ENCODE measurements around the gene EEF2. TPM values are rescaled to one million over a fixed set of nuclear protein-coding genes. Genes with fewer than 3 reads are reported as not detected.
A peak's percentile ranks its signal among the peaks of the same experiment; 100 is the strongest.
"Not testable (repeated sequence)": the region's sequence is repeated elsewhere in the genome, so short reads cannot be mapped to it uniquely, and the experiment has no call there.

Gene EEF2
- polyA plus RNA-seq, 12 donors, result 901 to 3,153 (median 2,321) TPM

DNA sequence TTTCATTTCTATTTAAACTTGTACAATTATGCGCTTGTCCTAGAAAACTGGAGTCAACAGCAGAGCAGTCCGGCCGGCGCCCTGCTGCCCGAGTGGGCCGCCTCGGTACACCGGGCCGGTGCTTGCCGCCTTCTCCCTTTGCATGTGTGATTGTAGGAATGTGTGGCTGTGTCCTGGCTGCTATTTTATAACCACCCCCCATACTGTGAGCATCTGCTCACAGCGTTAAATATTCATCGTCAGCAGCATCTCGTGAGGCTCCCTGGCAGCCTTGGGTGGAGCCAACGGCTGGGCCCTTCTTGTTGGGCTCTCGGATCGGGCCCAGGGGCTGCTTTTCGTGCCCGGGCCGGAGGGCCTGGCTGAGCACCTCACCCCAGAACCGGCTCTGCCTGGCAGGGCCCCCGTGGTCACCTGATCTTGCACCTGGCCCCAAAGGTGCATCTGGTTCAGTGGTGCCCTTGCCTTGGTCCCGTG lies 32.9 kb upstream of the EEF2 start:
- DNase-seq, result no peak

DNA sequence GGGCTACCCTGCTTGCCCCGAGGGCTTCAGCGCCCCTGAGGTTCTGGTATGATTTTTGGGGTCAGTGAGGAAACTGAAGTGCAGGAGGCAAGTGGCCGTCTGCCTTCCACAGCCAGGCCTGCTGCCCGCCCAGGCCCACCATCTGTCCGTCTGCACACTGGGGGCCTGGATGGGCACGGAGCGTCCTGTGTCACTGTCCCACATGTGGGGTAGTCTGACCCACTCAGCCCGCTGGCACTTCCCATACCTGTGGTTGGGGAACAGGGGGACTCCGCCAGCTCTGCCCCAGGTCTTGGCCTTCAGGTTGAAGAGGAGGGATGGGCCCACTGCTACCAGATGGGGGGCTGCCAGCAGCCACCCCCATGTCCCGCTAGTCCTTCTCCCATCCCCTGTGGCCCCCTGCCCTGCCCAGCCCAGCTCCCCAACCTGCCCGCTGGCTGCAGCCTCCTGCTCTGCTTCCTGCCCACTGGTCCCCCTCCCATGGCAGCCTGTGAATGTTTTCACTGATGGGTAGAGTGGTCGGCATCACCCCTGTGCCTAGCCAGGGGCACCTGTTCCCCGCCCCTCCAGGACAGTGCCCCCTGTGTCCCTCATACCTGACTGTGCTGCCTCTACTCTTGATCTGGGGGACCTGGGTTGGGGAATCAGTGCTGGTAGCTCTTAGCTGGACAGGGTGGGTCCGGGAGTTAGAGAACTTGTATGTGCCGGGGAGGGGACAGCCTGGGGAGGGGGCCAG lies 31.8 kb upstream of the EEF2 start:
- no peak for DNase-seq

DNA sequence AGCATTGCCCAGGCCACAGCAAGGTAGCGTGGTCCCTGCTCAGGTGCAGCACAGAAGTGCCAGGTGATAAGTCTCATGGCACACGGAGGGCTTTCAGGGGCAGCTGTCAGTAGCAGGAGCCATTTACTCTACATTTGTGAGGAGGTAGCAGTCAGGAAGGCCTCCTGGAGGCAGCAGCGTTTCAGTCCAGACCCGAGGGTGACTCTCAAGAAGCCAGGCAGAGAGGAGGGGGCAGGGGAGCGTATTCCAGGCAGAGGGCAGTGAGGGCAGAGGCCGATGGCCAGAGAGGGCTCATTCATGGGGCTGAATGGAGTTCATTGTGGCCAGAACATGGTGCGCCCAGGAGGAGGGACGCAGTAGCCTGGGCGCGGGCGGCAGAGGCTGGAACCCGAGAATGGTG lies 31.2 kb upstream of the EEF2 start:
- no peak for DNase-seq

DNA sequence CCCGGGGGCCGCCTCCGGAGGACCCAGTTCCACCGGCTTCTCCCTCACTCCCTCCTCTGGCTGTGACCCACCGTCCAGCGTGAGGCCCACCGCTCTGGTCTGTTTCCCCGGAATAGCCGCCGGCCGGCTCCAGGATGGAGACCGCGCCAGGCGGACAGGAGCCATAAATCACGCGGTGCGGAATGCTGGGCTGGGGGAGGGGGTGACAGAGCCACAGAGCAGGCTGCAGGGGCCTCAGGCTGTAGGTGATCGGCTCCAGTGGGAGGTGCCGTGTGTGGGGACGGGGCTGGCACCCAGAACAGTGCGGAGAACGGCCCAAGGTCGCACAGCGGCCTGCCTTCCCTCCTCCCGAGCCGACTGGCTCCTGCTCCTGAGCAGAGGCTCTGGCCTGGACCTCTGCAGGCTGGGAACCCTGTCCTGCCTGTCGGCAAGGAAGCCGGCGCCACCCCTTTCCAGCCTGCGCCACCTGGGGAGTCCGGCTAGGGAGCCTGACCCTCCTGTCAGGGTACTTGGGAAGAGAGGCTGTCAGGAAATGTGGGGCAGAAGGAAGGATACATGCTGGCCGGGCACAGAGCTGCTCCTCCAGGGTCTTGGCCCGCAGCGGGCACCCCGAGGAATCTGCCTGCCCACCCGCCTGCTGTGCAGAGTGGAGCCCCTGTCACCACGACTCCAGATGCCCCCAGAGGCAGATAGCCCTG lies 30.6 kb upstream of the EEF2 start:
- DNase-seq, result peak; percentile 41

DNA sequence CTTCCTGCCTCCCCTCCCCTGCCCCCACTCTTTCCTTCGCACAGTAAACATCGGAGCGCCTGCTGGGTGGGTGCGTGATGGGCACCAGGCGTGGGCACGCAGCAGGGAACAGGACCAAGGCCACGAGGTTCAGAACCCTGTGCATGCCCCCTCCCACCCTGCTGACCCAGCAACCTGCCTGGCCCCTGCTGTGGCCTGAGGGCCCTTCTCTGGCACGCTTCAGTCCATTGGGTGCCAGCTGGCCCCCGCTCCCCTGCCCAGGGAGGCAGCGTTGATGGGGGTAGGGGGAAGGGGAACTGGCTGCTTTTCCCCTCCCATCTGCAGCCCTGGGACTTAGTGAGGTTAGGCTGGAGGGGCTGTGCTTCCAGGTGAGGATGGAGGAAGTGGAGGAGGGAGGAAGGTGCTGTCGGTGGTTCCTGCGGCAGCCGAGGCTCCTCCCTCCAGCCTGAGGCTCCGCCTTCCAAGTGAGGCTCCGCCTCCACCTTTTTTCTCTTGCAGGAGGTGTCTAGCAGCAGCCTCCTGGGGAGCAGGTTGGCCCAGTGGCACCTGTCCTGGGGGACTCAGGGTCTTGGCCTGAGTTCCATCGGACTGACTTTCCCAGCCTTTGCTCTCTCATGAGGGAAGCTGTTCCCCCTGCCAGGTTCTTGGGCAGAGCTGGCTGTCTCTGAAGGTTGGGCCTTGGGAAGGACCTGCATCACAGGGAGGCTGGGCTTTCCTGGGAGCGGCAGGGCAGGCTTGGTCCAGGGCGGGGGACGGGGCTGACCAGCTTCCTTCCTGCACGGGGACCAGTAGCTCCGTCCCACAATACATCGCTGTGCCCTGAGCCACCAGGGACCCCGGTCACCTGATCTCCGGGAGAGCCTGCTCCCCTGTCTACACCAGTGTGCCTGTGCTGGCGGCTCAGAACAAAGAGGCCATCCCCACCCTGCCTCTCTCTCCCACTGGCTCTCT lies 29.6 kb upstream of the EEF2 start:
- no peak for DNase-seq

DNA sequence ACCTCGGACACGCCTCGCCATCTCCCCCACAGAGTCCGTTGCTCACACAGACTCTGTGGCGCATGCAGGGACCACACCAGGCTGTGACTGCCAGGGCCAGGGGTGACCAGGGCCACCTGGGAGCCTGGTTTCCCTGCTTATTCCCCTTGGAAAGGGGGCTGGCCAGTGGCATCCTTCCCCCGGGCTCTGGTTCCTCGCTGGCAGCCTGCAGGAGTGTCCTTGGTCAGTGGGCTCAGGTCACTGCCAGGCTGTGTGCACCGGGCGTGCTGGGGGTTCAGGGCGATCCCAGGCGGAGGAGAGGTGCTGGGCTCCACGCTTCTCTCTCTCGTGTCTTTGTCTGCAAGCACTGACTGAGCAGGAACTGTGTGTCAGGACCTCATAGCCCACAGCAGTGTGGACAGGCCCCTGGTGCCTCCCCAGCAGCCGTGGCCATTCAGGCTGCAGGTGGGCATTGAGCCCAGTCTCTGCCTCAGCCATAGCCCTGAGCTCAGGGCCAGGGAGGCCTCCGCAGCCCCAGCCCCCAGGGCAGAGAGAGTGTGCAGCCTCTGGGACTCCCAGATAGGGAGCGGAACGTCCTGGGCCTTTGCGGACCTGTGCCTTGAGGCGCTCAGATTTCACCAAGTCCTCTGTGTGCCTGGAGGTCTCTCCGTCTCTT lies 28.8 kb upstream of the EEF2 start:
- DNase-seq, result no peak

DNA sequence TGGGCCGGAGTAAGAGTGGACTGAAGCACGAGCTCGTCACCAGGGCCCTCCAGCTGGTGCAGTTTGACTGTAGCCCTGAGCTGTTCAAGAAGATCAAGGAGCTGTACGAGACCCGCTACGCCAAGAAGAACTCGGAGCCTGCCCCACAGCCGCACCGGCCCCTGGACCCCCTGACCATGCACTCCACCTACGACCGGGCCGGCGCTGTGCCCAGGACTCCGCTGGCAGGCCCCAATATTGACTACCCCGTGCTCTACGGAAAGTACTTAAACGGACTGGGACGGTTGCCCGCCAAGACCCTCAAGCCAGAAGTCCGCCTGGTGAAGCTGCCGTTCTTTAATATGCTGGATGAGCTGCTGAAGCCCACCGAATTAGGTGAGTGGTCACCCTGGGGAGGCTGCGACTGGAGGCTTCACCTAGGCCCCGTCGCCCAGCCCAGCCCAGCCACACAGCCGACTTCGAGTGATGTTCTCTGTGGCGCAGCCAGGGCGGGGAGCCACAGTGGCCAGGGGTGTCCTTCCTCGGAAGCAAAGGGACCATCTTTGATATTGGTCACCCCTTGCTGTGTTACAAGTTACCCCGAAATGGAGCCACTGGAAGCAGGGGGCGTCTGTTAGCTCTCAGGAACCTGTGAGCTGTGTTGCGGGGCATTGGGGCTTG lies 27.8 kb upstream of the EEF2 start:
- no peak for DNase-seq

DNA sequence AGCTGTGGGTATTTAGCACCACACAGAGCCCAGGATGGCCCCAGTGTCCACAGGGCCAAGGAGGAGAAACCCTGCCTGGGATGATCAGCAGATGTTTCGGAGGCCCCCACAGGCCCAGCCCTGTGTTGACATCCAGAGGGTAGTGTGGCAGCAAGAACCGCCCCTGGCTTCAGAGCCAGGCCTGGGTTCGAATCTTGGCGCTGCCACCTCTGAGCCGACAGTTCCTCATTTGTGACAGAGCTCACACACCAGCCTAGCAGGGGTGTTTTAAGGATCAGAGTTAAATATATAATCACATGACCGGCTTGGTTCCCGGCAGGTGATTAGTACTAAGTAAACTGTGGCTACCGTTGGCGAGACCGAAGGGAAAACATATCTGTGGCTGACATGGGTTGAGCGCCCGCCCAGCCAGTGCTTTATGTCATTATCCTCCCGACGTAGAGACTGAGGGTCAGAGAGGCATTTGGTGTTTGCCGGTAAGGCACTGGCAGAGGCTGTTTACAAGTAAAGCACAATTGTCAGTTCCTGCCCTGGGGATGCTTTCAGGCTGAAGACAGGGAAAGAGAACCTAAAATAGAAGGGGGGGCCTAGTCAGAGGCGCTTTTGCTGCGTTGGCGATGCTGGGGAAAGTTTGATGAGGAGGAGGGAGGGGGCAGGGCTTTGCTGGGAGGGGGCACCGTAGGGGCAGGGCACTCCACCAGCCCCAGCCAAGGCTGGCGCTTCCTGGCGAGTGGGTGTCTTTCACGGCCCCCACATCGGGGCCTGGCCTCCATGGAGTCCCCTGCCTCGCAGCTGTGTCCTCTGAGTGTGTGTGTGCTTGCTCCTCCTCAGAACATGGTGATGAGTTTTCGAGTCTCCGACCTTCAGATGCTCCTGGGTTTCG lies 27.1 kb upstream of the EEF2 start:
- DNase-seq, result no peak

DNA sequence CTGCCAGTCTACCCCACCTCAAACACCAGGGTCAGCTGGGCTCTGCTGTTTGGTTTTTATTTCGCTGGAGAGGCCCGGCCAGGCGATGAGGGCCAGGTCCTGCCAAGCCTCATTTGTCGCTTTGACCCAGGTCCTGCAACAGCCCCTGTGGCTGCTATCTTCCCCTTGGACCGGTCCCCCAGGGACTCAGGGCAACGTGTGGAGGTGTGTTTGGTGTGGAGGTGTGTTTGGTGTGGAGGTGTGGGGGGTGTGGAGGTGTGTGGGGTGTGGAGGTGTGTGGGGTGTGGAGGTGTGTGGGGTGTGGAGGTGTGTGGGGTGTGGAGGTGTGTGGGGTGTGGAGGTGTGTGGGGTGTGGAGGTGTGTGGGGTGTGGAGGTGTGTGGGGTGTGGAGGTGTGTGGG lies 26.2 kb upstream of the EEF2 start:
- not testable (repeated sequence) for DNase-seq

DNA sequence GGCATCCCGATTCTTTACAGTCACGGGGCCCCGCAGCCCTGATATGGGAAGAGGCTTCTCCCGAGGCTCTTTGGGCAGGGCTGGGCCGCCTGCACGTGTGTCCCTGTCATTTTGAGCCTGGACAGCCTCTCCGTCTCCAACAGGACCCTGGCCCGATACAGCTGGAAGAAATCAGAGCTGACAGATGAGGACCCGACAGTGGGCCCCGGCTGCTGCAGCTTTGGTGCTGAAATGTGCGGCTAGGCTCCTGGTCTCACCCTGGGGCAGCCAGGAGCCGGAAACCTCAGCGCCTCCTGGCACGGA lies 25.5 kb upstream of the EEF2 start:
- DNase-seq, result no peak

DNA sequence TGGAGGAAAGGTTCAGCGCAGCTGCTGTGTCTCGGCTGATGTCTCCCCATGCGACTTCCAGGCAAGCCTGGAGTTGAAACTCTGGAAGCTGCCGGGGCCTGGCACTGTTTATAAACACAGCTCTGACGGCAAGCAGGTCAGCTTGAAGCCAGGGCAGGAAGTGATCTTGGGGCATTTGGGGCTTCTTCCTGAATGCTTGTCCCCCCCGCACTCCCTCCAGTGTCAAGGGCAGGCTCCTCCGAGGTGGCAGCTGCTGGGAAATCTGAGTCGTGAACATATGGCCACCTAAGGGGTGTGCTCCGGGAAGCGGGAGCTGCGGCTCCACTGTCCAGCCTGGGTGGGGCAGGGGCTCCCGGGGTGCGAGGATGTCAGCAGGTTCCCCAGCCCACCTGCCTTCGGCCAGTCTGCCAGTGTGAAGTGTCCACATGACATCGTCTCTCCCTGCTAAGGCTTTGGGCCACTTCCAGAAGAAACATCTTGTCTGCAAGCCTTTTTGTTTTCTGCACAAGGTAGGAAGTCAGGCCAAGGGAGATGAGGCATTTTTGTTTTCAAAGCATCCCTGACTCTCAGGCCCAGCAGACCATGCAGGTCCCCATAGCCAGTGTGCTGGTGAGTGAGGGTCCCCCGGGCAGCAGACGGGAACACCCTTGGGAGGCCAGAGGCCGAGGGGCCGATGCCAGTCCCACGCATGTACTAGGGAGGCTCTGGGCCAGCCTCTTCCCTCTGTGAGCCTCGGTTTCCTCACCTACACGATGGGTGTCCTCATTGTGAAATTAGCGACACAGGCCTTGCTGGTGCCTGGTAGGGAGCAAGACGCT lies 24.9 kb upstream of the EEF2 start:
- no peak for DNase-seq

DNA sequence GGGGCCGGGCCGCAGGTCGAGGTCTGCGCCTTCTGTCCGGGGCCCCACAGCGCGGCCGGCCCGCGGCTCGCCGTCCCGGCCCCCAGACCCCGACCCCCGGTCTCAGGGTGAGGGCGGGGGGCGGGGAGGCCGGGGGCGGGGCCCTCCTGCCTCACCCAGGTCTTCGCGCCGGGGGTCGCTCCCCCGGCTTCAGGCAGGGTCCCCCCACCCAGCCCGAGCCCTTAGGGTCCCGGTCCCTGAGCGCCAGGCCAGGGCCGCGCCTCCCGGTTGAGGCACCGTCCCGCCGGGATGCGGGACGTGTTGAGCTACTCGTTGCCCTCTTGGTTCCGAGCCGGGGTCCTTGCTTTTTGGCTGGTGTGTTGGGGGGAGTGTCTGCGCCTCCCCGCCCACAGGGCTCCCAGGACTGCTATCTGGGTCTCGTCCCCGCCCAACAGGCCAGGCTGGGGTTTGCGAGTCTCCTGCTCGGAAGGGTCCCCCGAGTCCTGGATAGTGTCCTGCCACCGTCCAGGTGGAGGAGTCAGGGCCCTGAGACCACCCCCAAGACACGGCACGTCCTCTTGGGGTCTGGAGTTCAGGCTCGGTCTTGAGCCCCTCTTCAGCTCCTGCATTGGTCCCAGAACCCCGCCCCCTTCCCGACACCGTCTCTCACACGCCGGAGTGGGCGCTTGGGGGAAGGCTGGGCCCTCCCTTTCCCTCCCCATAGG lies 22.7 kb upstream of the EEF2 start:
- DNase-seq, result no peak

DNA sequence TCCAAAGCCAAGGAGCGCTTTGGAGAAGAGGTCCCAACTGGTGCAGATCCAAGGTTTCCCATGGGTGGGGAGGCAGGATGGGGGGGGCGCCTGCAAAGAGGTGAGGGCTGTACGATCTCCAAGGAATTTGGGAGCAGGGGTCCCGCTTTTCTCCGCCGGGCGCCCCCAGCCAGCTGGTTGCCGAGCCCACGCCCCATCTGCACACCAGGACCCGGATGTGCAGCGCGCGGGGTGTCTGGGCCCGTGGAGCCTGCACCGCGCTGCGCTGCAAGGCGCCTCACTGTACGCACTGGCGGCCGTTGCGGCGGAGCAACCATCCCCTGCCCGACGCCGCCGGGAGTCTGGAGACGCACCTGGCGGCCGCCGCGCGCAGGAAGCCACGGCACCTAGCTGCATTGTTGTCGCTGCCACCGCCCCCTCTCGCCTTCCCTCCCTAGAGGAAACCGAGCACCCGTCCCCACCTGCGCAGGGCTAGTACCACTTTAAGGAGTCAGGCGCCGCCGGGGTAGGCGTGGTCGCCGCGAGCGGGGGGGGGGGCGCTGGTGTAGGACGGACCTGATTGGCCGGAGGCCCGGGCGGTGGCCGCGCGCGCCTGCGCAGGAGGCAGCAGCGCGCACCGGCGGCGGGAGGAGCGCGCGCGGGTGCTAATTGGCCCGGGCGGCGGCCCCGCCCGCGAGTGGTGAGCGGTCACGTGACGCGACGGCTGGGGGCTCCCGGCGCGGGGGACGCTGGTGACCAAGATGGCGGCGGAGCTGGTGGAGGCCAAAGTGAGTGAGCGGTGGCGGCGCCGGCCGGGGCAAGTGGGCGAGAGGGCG lies 22.0 kb upstream of the EEF2 start, which contains the start of gene PIAS4:
Gene PIAS4 (plus strand): TSS at position 716 of the 815 bp plus-strand sequence. CDS start 25 bp downstream, at position 741.
- peak; percentile 96 for DNase-seq

DNA sequence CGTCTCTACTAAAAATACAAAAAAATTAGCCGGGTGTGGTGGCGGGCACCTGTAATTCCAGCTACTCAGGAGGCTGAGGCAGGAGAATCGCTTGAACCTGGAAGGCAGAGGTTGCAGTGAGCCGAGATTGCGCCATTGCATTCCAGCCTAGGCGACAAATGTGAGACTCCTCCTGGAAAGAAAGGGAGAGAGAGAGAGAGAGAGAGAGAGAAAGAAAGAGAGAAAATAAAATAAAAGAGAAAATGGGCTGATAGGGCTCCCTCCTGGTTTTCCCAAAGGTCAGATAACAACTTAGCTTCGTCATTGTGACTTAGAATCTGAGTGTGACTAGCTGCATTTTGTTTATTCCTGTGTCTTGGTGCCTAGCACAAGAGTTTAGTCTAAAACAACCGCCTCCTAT lies 20.2 kb upstream of the EEF2 start:
- not testable (repeated sequence) for DNase-seq

DNA sequence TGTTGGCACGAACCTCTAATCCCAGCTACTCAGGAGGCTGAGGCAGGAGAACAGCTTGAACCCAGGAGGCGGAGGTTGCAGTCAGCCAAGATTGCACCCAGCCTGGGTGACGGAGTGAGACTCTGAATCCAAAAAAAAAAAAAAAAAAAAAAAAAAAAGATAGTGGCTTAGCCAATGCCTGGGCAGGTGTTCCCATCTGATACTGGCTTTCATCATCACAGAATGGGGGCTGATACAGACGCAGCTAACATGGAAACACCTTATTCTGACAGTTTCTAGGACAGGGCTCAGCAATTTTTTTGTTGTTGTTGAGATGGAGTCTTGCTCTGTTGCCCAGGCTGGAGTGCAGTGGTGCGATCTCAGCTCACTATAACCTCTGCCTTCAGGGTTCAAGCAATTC lies 15.5 kb upstream of the EEF2 start:
- not testable (repeated sequence) for DNase-seq

DNA sequence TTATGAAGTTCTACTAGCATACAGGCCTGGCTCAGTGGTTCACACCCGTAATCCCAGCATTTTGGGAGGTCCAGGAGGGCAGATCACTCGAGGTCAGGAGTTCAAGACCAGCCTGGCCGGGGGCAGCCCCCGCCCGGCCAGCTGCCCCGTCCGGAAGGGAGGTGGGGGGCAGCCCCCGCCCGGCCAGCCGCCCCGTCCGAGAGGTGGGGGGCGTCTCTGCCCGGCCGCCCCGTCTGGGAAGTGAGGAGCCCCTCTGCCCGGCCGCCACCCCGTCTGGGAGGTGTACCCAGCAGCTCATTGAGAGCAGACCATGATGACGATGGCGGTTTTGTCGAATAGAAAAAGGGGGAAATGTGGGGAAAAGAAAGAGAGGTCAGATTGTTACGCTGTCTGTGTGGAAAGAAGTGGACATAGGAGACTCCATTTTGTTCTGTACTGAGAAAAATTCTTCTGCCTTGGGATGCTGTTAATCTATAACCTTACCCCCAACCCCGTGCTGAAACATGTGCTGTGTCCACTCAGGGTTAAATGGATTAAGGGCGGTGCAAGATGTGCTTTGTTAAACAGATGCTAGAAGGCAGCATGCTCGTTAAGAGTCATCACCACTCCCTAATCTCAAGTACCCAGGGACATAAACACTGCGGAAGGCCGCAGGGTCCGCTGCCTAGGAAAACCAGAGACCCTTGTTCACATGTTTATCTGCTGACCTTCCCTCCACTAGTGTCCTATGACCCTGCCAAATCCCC lies 13.6 kb upstream of the EEF2 start:
- DNase-seq, result not testable (repeated sequence)

DNA sequence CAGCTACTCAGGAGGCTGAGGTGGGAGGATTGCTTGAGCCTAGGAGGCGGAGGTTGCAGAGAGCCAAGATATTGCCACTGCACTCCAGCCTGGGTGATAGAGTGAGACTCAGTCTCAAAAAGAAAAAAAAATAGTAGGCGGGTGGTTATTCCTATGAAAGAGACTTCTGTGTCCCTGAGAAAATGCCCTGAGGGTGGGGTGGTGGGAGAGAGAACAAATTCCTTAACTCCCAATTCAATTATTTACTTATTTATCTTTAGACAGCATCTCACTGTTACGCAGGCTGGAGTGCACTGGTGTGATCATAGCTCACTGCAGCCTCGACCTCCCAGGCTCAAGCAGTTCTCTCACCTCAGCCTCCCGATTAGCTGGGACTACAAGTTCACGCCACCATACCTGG lies 10.3 kb upstream of the EEF2 start:
- no peak for DNase-seq
